Measurements from ENCODE around the gene CTIF.

CTIF gene

GRCh38 chr18:48659188-48660009, 120.6 kb downstream of the CTIF start:
- Mint-ChIP-seq H3K9me3 (no peaks in the 10 kb centered on the region), H3K27ac (no peak overlapping the region), H3K36me3 (ENCODE audit: low read depth) (no peaks in the 10 kb centered on the region), H3K27me3 (no peaks in the 10 kb centered on the region), H3K4me1 (ENCODE audit: low read depth) (peaks cover 28% of the 10 kb centered on the region), H3K4me3 (no peak overlapping the region)
- intact Hi-C loops (cut with micrococcal nuclease), result no loop called here

GRCh38 chr18:48660346-48661228, 121.8 kb downstream of the CTIF start:
- Mint-ChIP-seq H3K27me3 (no peaks in the 10 kb centered on the region), H3K4me1 (ENCODE audit: low read depth) (peaks cover 28% of the 10 kb centered on the region), H3K9me3 (no peaks in the 10 kb centered on the region), H3K36me3 (ENCODE audit: low read depth) (peaks cover 5% of the 10 kb centered on the region), H3K27ac (no peak overlapping the region), H3K4me3 (no peak overlapping the region)
- intact Hi-C loops (cut with micrococcal nuclease), result no loop called here

GRCh38 chr18:48661421-48661820, 122.6 kb downstream of the CTIF start:
- Mint-ChIP-seq H3K4me1 (ENCODE audit: low read depth) (peaks cover 28% of the 10 kb centered on the region), H3K27ac (peak overlapping the region; percentile 69), H3K9me3 (no peaks in the 10 kb centered on the region), H3K4me3 (no peak overlapping the region), H3K36me3 (ENCODE audit: low read depth) (peaks cover 14% of the 10 kb centered on the region), H3K27me3 (no peaks in the 10 kb centered on the region)
- intact Hi-C loops (cut with micrococcal nuclease), result no loop called here

- Mint-ChIP-seq H3K27ac (peak overlapping the region; percentile 69), H3K9me3 (no peaks in the 10 kb centered on the region), H3K4me1 (ENCODE audit: low read depth) (peaks cover 28% of the 10 kb centered on the region), H3K27me3 (no peaks in the 10 kb centered on the region), H3K4me3 (peak overlapping the region; percentile 28), H3K36me3 (ENCODE audit: low read depth) (peaks cover 21% of the 10 kb centered on the region)
- intact Hi-C loops (cut with micrococcal nuclease), result no loop called here
Measured at GRCh38 chr18:48662011-48662661, 123.3 kb downstream of the CTIF start.

- no peak overlapping the region for H3K27ac Mint-ChIP-seq
- H3K4me3 Mint-ChIP-seq, result no peak overlapping the region
- intact Hi-C loops (cut with micrococcal nuclease), result no loop called here
- peaks cover 28% of the 10 kb centered on the region for H3K4me1 Mint-ChIP-seq (ENCODE audit: low read depth)
- no peaks in the 10 kb centered on the region for H3K27me3 Mint-ChIP-seq
- H3K9me3 Mint-ChIP-seq, result no peaks in the 10 kb centered on the region
- H3K36me3 Mint-ChIP-seq (ENCODE audit: low read depth), result peaks cover 32% of the 10 kb centered on the region
Measured at GRCh38 chr18:48663096-48663930, 124.5 kb downstream of the CTIF start.

- H3K4me3 Mint-ChIP-seq, result no peak overlapping the region
- H3K9me3 Mint-ChIP-seq, result no peaks in the 10 kb centered on the region
- H3K27me3 Mint-ChIP-seq, result no peaks in the 10 kb centered on the region
- no peak overlapping the region for H3K27ac Mint-ChIP-seq
- H3K36me3 Mint-ChIP-seq (ENCODE audit: low read depth), result peaks cover 39% of the 10 kb centered on the region
- peaks cover 28% of the 10 kb centered on the region for H3K4me1 Mint-ChIP-seq (ENCODE audit: low read depth)
- intact Hi-C loops (cut with micrococcal nuclease), result loop anchor here (1.0 kb wide), 1 partner anchor 188 kb away; no protein-coding TSS in a partner anchor
Measured at GRCh38 chr18:48663931-48664847, 125.4 kb downstream of the CTIF start.

GRCh38 chr18:48665654-48666053, 126.8 kb downstream of the CTIF start:
- H3K36me3 Mint-ChIP-seq (ENCODE audit: low read depth), result peaks cover 44% of the 10 kb centered on the region
- H3K4me1 Mint-ChIP-seq (ENCODE audit: low read depth), result peaks cover 27% of the 10 kb centered on the region
- H3K27ac Mint-ChIP-seq, result no peak overlapping the region
- intact Hi-C loops (cut with micrococcal nuclease), result no loop called here
- H3K4me3 Mint-ChIP-seq, result no peak overlapping the region
- no peaks in the 10 kb centered on the region for H3K9me3 Mint-ChIP-seq
- no peaks in the 10 kb centered on the region for H3K27me3 Mint-ChIP-seq

GRCh38 chr18:48666613-48667012, 127.8 kb downstream of the CTIF start:
- Mint-ChIP-seq H3K4me3 (no peak overlapping the region), H3K9me3 (peaks cover 8% of the 10 kb centered on the region), H3K27ac (no peak overlapping the region), H3K36me3 (ENCODE audit: low read depth) (peaks cover 53% of the 10 kb centered on the region), H3K4me1 (ENCODE audit: low read depth) (peaks cover 17% of the 10 kb centered on the region), H3K27me3 (no peaks in the 10 kb centered on the region)
- intact Hi-C loops (cut with micrococcal nuclease), result no loop called here

- intact Hi-C loops (cut with micrococcal nuclease), result no loop called here
- no peak overlapping the region for H3K27ac Mint-ChIP-seq
- H3K9me3 Mint-ChIP-seq, result peaks cover 12% of the 10 kb centered on the region
- H3K4me3 Mint-ChIP-seq, result no peak overlapping the region
- H3K36me3 Mint-ChIP-seq (ENCODE audit: low read depth), result peaks cover 61% of the 10 kb centered on the region
- peaks cover 8% of the 10 kb centered on the region for H3K4me1 Mint-ChIP-seq (ENCODE audit: low read depth)
- no peaks in the 10 kb centered on the region for H3K27me3 Mint-ChIP-seq
Measured at GRCh38 chr18:48667276-48668254, 128.7 kb downstream of the CTIF start.

- peaks cover 68% of the 10 kb centered on the region for H3K36me3 Mint-ChIP-seq (ENCODE audit: low read depth)
- peaks cover 12% of the 10 kb centered on the region for H3K9me3 Mint-ChIP-seq
- intact Hi-C loops (cut with micrococcal nuclease), result no loop called here
- peaks cover 6% of the 10 kb centered on the region for H3K4me1 Mint-ChIP-seq (ENCODE audit: low read depth)
- H3K4me3 Mint-ChIP-seq, result no peak overlapping the region
- no peaks in the 10 kb centered on the region for H3K27me3 Mint-ChIP-seq
- no peak overlapping the region for H3K27ac Mint-ChIP-seq
Measured at GRCh38 chr18:48668466-48669179, 129.8 kb downstream of the CTIF start.

GRCh38 chr18:48669180-48669675, 130.4 kb downstream of the CTIF start:
- Mint-ChIP-seq H3K4me3 (no peak overlapping the region), H3K4me1 (ENCODE audit: low read depth) (peaks cover 12% of the 10 kb centered on the region), H3K9me3 (peaks cover 12% of the 10 kb centered on the region), H3K27ac (no peak overlapping the region), H3K36me3 (ENCODE audit: low read depth) (peaks cover 69% of the 10 kb centered on the region), H3K27me3 (no peaks in the 10 kb centered on the region)
- intact Hi-C loops (cut with micrococcal nuclease), result no loop called here
